AG09309 (cell line): ENCODE results near the gene ANXA3.

Experiments
- DNase-seq: peaks from one replicate; pipeline ENCODE4 v3.0.0-alpha.2; 2010; ENCODE audit warnings: low read depth
- H3K4me3 ChIP-seq: 2 replicates; pipeline ENCODE4 v1.5.1; 2011; ENCODE audit warnings: mild to moderate bottlenecking, low read depth, low read length, moderate library complexity; ENCODE audit not compliant: control insufficient read depth
- TF ChIP-seq, protein P1 (sequence below): IDR thresholded peaks from 2 replicates; pipeline ENCODE4 v1.5.1; 2011; ENCODE audit warnings: mild to moderate bottlenecking, low read depth, low read length, inconsistent platforms; ENCODE audit not compliant: insufficient read depth, control insufficient read depth; ENCODE audit errors: missing control alignments

The ANXA3 gene

DNA sequence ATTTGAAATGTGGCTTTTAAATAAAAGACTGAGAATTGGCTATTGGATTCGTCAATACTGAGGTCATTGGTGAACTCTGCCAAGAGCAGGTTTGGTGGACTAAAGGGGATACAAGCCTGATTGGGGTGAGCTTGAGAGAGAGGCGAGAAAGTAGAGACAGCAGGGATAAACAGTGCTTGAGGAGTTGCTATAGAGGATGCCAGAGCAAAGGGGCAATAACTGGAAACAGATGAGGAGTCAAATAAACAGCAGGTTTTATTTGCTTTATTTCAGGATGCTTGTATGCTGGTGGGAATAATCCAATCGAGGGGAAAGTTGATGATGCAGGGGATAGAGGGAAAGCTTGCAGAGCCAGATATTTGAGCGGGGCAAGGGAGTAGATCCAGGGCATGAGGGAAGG is 24.0 kb upstream of the ANXA3 start:
- no peak overlapping the region for H3K4me3 ChIP-seq

GRCh38 chr4:78528327-78528726 is 23.2 kb upstream of the ANXA3 start:
- no peak for DNase-seq
- TF ChIP-seq, protein P1, sequence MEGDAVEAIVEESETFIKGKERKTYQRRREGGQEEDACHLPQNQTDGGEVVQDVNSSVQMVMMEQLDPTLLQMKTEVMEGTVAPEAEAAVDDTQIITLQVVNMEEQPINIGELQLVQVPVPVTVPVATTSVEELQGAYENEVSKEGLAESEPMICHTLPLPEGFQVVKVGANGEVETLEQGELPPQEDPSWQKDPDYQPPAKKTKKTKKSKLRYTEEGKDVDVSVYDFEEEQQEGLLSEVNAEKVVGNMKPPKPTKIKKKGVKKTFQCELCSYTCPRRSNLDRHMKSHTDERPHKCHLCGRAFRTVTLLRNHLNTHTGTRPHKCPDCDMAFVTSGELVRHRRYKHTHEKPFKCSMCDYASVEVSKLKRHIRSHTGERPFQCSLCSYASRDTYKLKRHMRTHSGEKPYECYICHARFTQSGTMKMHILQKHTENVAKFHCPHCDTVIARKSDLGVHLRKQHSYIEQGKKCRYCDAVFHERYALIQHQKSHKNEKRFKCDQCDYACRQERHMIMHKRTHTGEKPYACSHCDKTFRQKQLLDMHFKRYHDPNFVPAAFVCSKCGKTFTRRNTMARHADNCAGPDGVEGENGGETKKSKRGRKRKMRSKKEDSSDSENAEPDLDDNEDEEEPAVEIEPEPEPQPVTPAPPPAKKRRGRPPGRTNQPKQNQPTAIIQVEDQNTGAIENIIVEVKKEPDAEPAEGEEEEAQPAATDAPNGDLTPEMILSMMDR = no peak
- H3K4me3 ChIP-seq = no peak overlapping the region

More for the DNA sequence above, 24.0 kb upstream of the ANXA3 start:
- TF ChIP-seq, protein P1 = no peak
- DNase-seq = no peak

- H3K4me3 ChIP-seq = no peak overlapping the region
- no peak for DNase-seq
- TF ChIP-seq, protein P1 = no peak
Observed at GRCh38 chr4:78529569-78530209, 21.9 kb upstream of the ANXA3 start.

DNA sequence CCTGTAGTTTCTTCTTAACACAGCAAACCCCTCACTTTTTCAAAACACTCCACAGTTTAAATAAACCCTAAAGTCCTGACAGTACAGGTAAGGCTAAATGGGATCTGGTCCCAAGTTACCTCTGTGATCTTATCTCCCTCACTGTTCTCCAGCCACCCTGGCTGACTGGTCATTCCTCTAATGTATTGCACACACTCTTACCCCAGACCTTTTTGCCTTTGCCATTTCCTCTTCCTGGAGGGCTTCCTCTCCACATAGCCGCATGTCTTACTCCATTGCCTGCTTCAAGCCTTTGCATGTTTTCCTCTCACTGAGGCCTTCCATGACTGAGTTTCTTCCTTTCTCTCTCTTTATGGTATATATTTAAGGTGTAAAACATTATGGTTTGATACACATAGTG is 19.5 kb upstream of the ANXA3 start:
- TF ChIP-seq, protein P1 = no peak
- no peak overlapping the region for H3K4me3 ChIP-seq
- no peak for DNase-seq

- H3K4me3 ChIP-seq = no peak overlapping the region
- no peak for DNase-seq
- TF ChIP-seq, protein P1 = no peak
Observed at GRCh38 chr4:78533854-78534253, 17.7 kb upstream of the ANXA3 start.

DNA sequence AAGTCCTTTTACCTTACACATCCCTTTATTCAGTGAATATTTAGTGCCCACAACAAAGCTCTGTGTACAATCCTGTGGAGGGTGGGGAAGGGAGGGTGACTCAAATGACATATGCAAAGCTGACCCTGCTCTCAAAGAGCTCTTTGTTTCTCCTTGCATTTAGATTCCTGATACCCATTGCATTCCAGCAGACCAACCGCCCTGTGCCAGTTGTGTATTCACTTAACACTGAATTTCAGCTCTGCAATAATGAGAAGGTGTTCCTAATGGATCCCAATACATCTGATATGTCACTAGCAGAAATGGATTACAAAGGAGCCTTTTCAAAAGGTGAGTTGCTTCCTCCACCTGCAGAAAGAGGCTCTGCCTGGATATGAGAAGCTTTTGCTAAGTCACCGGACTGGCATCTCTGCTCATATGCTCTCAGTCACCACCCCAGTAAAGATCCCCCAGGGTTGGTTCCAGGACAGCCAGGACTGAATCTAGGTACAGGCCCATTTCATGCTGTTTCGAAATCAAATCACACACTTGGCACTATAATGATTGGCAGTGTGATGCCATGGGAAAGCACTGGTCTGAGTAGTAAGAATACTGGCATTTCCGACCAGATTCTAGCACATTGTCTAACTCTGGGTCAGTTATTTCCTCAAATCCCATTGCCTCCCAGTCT is 17.1 kb upstream of the ANXA3 start:
- H3K4me3 ChIP-seq = no peak overlapping the region
- TF ChIP-seq, protein P1 = no peak
- no peak for DNase-seq
